Diencephalon (tissue), 1 donor: Measurements from ENCODE around the gene ZNF181. TPM values are rescaled to one million over a fixed set of nuclear protein-coding genes. Genes with fewer than 3 reads are reported as not detected.

ENCODE experiments used
- total RNA-seq: library from RNA; depleted of rRNA; stranded (reverse); fragments of >200 nt; gene quantifications from one replicate; pipeline ENCODE4 v1.2.3, GENCODE V29; 2014

The ZNF181 gene
- 30.9 TPM for total RNA-seq

GRCh38 chr19:34733746-34734536 lies at the start of gene ZNF181:
TSS of gene ZNF181 (plus strand) at chr19:34734243. CDS start at chr19:34735038, 795 bp downstream.

GRCh38 chr19:34772697-34773554 lies 38.9 kb downstream of the ZNF181 start, which contains the start of gene ZNF599:
TSS of gene ZNF599 (minus strand) at chr19:34773215. CDS start at chr19:34772841, 374 bp downstream.

Other genes starting within 250 kb of the ZNF181 start
- gene SCGB2B2, start 57.1 kb upstream of the ZNF181 start, total RNA-seq: 1.2 TPM
- 54.7 TPM for gene ZNF302, start 56.6 kb upstream of the ZNF181 start, total RNA-seq
- gene ZNF599, start 39.0 kb downstream of the ZNF181 start, total RNA-seq: 14.3 TPM
- gene ZNF30, start 192.7 kb downstream of the ZNF181 start, total RNA-seq: 9.0 TPM
- gene ZNF792, start 230.0 kb downstream of the ZNF181 start, total RNA-seq: 16.6 TPM